Caco-2 (cell line): ENCODE data around the gene RGMA. TPM values are rescaled to one million over a fixed set of nuclear protein-coding genes. Genes with fewer than 3 reads are reported as not detected.
A peak's percentile ranks its signal among the peaks of the same experiment; 100 is the strongest.

Experiments used
- BruUV-seq: library from RNA; stranded (reverse); fragments of 400-500 nt; replicated peaks from 2 replicates; lab custom pipeline; 2021; lab: Mats Ljungman, UMichigan
- CTCF ChIA-PET: fragments of 300-600 bp; sonication (Branson Sonifier 250); formaldehyde crosslinking; loops from one replicate; lab custom pipeline; 2022; ENCODE audit warnings: antibody characterized with exemption; lab: Charles Lee
- POLR2A ChIA-PET: fragments of 300-600 bp; sonication (Branson Sonifier 250); formaldehyde crosslinking; loops from one replicate; lab custom pipeline; 2022; ENCODE audit warnings: antibody characterized with exemption; lab: Charles Lee
- DNase-seq, 2 experiments: peaks; one replicate each; pipeline versions ENCODE4 v3.0.0 to v3.0.0-alpha.2; 2020 to 2022
- H3K27me3 ChIP-seq: replicated peaks from 2 replicates; pipeline ENCODE4 v1.6.0; 2011; ENCODE audit warnings: low read length; ENCODE audit not compliant: control insufficient read depth, insufficient read depth
- H3K36me3 ChIP-seq: 2 replicates; pipeline ENCODE4 v1.5.1; 2011; ENCODE audit warnings: low read length; ENCODE audit not compliant: control insufficient read depth, insufficient read depth
- H3K4me1 ChIP-seq: fragments of 250-450 bp; sonication (Bioruptor Pico); 2 replicates; pipeline ENCODE4 v1.5.1; 2020; ENCODE audit warnings: mild to moderate bottlenecking
- H3K4me3 ChIP-seq: 2 replicates; pipeline ENCODE4 v1.5.1; 2011; ENCODE audit warnings: low read depth, mild to moderate bottlenecking, control low read depth, low read length
- H3K9me3 ChIP-seq: fragments of 250-450 bp; sonication (Bioruptor Pico); 2 replicates; pipeline ENCODE4 v1.5.1; 2020; ENCODE audit warnings: mild to moderate bottlenecking, moderate library complexity
- H3K27ac Mint-ChIP-seq: one replicate; pipeline ENCODE4 v1.8.0; 2022; ENCODE audit warnings: mixed read lengths; ENCODE audit not compliant: unreplicated experiment
- H3K27me3 Mint-ChIP-seq: one replicate; pipeline ENCODE4 v1.8.0; 2022; ENCODE audit warnings: mixed read lengths; ENCODE audit not compliant: insufficient read depth, unreplicated experiment
- H3K36me3 Mint-ChIP-seq: one replicate; pipeline ENCODE4 v1.8.0; 2022; ENCODE audit warnings: mild to moderate bottlenecking, mixed read lengths; ENCODE audit not compliant: insufficient read depth, unreplicated experiment
- H3K4me1 Mint-ChIP-seq: one replicate; pipeline ENCODE4 v1.8.0; 2022; ENCODE audit warnings: low read depth, mixed read lengths; ENCODE audit not compliant: unreplicated experiment
- H3K4me3 Mint-ChIP-seq: one replicate; pipeline ENCODE4 v1.8.0; 2022; ENCODE audit warnings: mild to moderate bottlenecking, moderate library complexity, mixed read lengths; ENCODE audit not compliant: unreplicated experiment
- H3K9me3 Mint-ChIP-seq: one replicate; pipeline ENCODE4 v1.8.0; 2022; ENCODE audit warnings: mixed read lengths; ENCODE audit not compliant: unreplicated experiment
- intact Hi-C: fragments of 100-400 bp; cut with micrococcal nuclease; formaldehyde crosslinking; loops from one replicate; pipeline ENCODE4 v1.10.0; 2022; ENCODE audit not compliant: unreplicated experiment
- total RNA-seq: library from RNA; stranded (reverse); gene quantifications from 2 replicates; pipeline ENCODE4 v1.2.3, GENCODE V29; 2022
- TF ChIP-seq, protein P1 (sequence below), 2 experiments: fragments of 200-600 bp in 1 of 2; IDR thresholded peaks; 1 replicate in 1 of 2; 2 replicates in 1 of 2; pipeline versions ENCODE4 v1.5.1 to v1.8.0; 2011 to 2022; ENCODE audit warnings: antibody characterized with exemption in 1 of 2, control low read depth in 1 of 2, inconsistent platforms in 1 of 2, low read depth in 1 of 2, low read length in 1 of 2, mild to moderate bottlenecking in 1 of 2, moderate library complexity in 1 of 2; ENCODE audit not compliant: insufficient read depth in 1 of 2, severe bottlenecking in 1 of 2, unreplicated experiment in 1 of 2

Gene RGMA
- total RNA-seq, 1 experiment from 2014 or later, result 4.5 TPM

DNA sequence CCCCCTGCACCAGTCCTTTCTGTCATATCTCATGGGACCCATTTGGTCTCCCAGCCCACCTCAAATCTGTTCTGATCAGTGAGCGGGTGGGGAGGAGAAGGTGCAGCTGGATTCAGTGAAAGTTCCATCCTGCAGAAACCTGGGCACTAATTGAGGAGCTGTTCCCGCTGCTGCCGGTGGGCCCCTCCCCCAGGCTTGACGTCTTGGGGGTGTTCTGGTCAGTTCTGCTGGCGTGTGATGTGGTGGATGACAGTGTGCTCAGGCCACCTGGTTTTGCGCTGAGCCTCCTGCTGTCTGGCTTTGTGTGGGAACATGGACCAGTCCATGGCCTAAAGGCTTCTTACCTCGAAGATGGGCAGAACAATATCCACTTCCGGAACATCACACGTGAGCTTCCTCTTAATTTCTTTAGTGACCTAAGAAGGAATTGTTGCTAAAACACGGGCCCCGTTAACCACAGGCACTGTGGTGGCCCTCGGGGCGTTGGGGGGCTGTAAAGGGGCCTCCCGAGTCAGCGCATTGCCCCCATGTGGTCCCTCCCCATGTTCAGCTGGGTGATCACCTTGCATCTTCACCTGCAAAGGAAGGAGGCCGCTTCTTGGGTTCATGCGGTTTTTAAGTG lies 59.7 kb downstream of the RGMA start:
- Histone ChIP-seq H3K27me3 (no peaks in the 10 kb centered on the region), H3K4me3 (no peak overlapping the region), H3K36me3 (peaks cover 14% of the 10 kb centered on the region), H3K9me3 (no peaks in the 10 kb centered on the region), H3K4me1 (no peaks in the 10 kb centered on the region)
- Mint-ChIP-seq H3K4me3 (no peak overlapping the region), H3K36me3 (peaks cover 82% of the 10 kb centered on the region), H3K9me3 (no peaks in the 10 kb centered on the region), H3K27me3 (no peaks in the 10 kb centered on the region), H3K4me1 (peaks cover 18% of the 10 kb centered on the region), H3K27ac (peak overlapping the region; percentile 87)
- BruUV-seq, result no TSS peak
- CTCF ChIA-PET, result interaction anchor here (0.6 to 3.9 kb wide), 7 partner anchors 11 to 1091 kb away, joined by 3 to 23 read pairs (median 4); no protein-coding TSS in a partner anchor
- intact Hi-C loops, result no loop called here
- TF ChIP-seq, protein P1, sequence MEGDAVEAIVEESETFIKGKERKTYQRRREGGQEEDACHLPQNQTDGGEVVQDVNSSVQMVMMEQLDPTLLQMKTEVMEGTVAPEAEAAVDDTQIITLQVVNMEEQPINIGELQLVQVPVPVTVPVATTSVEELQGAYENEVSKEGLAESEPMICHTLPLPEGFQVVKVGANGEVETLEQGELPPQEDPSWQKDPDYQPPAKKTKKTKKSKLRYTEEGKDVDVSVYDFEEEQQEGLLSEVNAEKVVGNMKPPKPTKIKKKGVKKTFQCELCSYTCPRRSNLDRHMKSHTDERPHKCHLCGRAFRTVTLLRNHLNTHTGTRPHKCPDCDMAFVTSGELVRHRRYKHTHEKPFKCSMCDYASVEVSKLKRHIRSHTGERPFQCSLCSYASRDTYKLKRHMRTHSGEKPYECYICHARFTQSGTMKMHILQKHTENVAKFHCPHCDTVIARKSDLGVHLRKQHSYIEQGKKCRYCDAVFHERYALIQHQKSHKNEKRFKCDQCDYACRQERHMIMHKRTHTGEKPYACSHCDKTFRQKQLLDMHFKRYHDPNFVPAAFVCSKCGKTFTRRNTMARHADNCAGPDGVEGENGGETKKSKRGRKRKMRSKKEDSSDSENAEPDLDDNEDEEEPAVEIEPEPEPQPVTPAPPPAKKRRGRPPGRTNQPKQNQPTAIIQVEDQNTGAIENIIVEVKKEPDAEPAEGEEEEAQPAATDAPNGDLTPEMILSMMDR (IDR thresholded peaks at IDR 0.05; ENCODE audit: insufficient read depth in 1 of 2, low read depth in 1 of 2, low read length in 1 of 2, severe bottlenecking in 1 of 2, unreplicated experiment in 1 of 2), result no peak
- peak in 1 of 2 experiments; percentile 27 for DNase-seq
- POLR2A ChIA-PET, result no interaction called here

GRCh38 chr15:93028632-93029213 lies 60.3 kb downstream of the RGMA start:
- Histone ChIP-seq H3K36me3 (peaks cover 14% of the 10 kb centered on the region), H3K9me3 (no peaks in the 10 kb centered on the region), H3K4me1 (no peaks in the 10 kb centered on the region), H3K4me3 (no peak overlapping the region), H3K27me3 (no peaks in the 10 kb centered on the region)
- TF ChIP-seq, protein P1 (IDR thresholded peaks at IDR 0.05; ENCODE audit: insufficient read depth in 1 of 2, low read depth in 1 of 2, low read length in 1 of 2, severe bottlenecking in 1 of 2, unreplicated experiment in 1 of 2), result no peak
- ChIA-PET POLR2A (no interaction called here), CTCF (interaction anchor here (0.6 to 3.9 kb wide), 3 partner anchors 10 to 1091 kb away, joined by 3 to 23 read pairs (median 4); no protein-coding TSS in a partner anchor)
- no peaks in the 10 kb centered on the region for H3K27me3 Mint-ChIP-seq
- peak in 1 of 2 experiments; percentile 22 for DNase-seq
- H3K4me3 Mint-ChIP-seq, result no peak overlapping the region
- no TSS peak for BruUV-seq
- peak overlapping the region; percentile 87 for H3K27ac Mint-ChIP-seq
- peaks cover 18% of the 10 kb centered on the region for H3K4me1 Mint-ChIP-seq
- intact Hi-C loops, result no loop called here
- H3K36me3 Mint-ChIP-seq, result peaks cover 88% of the 10 kb centered on the region
- H3K9me3 Mint-ChIP-seq, result no peaks in the 10 kb centered on the region

GRCh38 chr15:93028111-93028631 lies 60.8 kb downstream of the RGMA start:
- no peak for DNase-seq
- intact Hi-C loops, result no loop called here
- H3K4me3 Mint-ChIP-seq, result no peak overlapping the region
- POLR2A ChIA-PET, result no interaction called here
- H3K27me3 Mint-ChIP-seq, result no peaks in the 10 kb centered on the region
- H3K4me1 ChIP-seq, result no peaks in the 10 kb centered on the region
- H3K36me3 ChIP-seq, result peaks cover 14% of the 10 kb centered on the region
- no peaks in the 10 kb centered on the region for H3K9me3 ChIP-seq
- H3K9me3 Mint-ChIP-seq, result no peaks in the 10 kb centered on the region
- H3K27me3 ChIP-seq, result no peaks in the 10 kb centered on the region
- H3K36me3 Mint-ChIP-seq, result peaks cover 94% of the 10 kb centered on the region
- BruUV-seq, result no TSS peak
- H3K4me3 ChIP-seq, result no peak overlapping the region
- H3K4me1 Mint-ChIP-seq, result peaks cover 18% of the 10 kb centered on the region
- CTCF ChIA-PET, result interaction anchor here (1.3 to 3.9 kb wide), 2 partner anchors 60 to 1092 kb away, joined by 3 to 23 read pairs; no protein-coding TSS in a partner anchor
- peak overlapping the region; percentile 32 for H3K27ac Mint-ChIP-seq
- TF ChIP-seq, protein P1 (IDR thresholded peaks at IDR 0.05; ENCODE audit: insufficient read depth in 1 of 2, low read depth in 1 of 2, low read length in 1 of 2, severe bottlenecking in 1 of 2, unreplicated experiment in 1 of 2), result no peak
